ENCODE data around the gene FXYD6. TPM values are rescaled to one million over a fixed set of nuclear protein-coding genes. Genes with fewer than 3 reads are reported as not detected.

FXYD6 gene
- total and polyA plus RNA-seq, 4 donors = 37.0 to 70.0 (median 43.9) TPM

DNA sequence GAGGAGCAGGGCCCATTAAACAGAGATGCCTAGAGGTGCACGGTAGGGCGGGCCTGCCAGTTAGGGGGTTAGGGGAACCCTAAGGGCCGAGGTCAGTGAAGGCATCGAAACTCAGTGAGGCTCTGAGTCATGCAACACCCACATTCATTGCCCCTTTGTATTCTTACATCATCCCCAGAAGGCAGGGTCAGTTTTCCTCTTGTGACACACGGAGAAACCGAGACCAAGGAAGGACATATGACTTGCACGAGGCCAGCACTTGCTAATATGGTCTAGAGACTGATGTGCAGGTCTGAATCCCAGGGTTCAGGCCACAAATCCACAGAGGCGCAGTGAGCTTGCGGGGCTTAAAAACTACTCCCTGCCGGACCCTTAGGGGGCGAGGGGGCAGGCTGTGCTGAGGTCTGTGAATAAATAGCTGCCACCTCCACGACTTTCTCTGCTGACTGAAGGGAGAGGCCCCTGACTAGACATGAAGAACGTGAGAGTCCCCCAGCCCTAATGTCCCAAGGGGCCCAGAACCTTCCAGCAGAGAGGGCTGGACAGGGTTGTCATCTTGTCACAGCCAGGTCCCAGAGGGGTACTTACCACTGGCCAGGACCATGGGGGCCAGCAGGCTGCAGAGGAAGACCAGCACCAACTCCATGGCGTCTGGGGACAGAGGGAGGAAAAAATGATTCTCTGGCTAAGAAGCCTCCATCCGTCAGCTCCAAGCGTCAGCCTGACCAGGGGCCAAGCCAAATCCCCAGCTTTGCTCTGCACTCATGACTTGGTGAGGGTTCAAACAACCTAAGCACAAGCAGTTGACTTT is 34.1 kb downstream of the FXYD6 start:
- H3K4me3 ChIP-seq = no peak overlapping the region
- H3K27me3 ChIP-seq (ENCODE audit: control insufficient read depth in 3 of 3, insufficient read depth in 3 of 3, low read length in 2 of 3) = no peaks in the 10 kb centered on the region
- no peak for DNase-seq
- ATAC-seq (ENCODE audit: insufficient read depth, low FRiP score) = no peak
- TF ChIP-seq, protein P1, sequence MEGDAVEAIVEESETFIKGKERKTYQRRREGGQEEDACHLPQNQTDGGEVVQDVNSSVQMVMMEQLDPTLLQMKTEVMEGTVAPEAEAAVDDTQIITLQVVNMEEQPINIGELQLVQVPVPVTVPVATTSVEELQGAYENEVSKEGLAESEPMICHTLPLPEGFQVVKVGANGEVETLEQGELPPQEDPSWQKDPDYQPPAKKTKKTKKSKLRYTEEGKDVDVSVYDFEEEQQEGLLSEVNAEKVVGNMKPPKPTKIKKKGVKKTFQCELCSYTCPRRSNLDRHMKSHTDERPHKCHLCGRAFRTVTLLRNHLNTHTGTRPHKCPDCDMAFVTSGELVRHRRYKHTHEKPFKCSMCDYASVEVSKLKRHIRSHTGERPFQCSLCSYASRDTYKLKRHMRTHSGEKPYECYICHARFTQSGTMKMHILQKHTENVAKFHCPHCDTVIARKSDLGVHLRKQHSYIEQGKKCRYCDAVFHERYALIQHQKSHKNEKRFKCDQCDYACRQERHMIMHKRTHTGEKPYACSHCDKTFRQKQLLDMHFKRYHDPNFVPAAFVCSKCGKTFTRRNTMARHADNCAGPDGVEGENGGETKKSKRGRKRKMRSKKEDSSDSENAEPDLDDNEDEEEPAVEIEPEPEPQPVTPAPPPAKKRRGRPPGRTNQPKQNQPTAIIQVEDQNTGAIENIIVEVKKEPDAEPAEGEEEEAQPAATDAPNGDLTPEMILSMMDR (IDR thresholded peaks at IDR 0.05; ENCODE audit: control extremely low read depth, extremely low read depth) = no peak
- H3K27ac ChIP-seq (ENCODE audit: low read depth in 1 of 2, low read length in 1 of 2) = no peak overlapping the region
- H3K4me1 ChIP-seq (ENCODE audit: control insufficient read depth in 5 of 5, insufficient read depth in 5 of 5, low read length in 5 of 5) = peaks cover 0 to 8% (median 4%) of the 10 kb centered on the region in 5 donors
- no peak overlapping the region for H3K9ac ChIP-seq (ENCODE audit: insufficient read depth in 1 of 2, low read length in 2 of 2)
- 46 to 72% methylated on average over 16 of the region's 16 CpGs for WGBS, 2 donors
- H3K9me3 ChIP-seq (ENCODE audit: control insufficient read depth in 4 of 4, insufficient read depth in 3 of 4, low read length in 3 of 4) = no peaks in the 10 kb centered on the region
- H3K36me3 ChIP-seq (ENCODE audit: control insufficient read depth in 4 of 4, insufficient read depth in 4 of 4, low read length in 4 of 4) = peaks cover 0 to 17% (median 14%) of the 10 kb centered on the region in 4 donors

DNA sequence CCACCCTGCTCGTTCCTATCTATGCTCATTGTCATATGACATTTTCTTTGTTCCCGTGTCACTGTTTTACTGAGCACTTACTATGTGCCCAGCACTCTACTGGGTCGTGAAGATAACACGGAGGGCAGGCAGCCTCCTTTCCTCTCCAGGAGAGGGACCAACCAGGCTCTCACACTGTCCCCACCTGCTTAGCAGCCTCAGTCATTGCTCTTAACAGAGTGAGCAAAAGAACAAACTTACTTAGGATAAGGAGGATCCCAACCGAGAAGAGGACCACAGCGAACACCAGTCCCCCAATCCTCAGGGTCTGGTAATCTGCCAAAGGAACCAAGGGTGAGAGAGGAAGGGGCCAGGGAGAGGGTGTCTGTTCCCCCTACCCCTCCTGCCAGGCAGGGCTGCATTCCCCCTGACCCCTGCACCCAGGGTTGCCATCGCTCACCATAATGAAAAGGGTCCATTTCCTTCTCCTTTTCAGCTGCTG is 34.9 kb downstream of the FXYD6 start:
- DNase-seq (no peak), ATAC-seq (ENCODE audit: insufficient read depth, low FRiP score) (no peak)
- WGBS, 2 donors = 62 to 72% methylated on average over 7 of the region's 7 CpGs
- H3K27me3 ChIP-seq (ENCODE audit: control insufficient read depth in 3 of 3, insufficient read depth in 3 of 3, low read length in 2 of 3) = no peaks in the 10 kb centered on the region
- TF ChIP-seq, protein P1 (IDR thresholded peaks at IDR 0.05; ENCODE audit: control extremely low read depth, extremely low read depth) = no peak
- H3K9ac ChIP-seq (ENCODE audit: insufficient read depth in 1 of 2, low read length in 2 of 2) = no peak overlapping the region
- peaks cover 0 to 8% (median 4%) of the 10 kb centered on the region in 5 donors for H3K4me1 ChIP-seq (ENCODE audit: control insufficient read depth in 5 of 5, insufficient read depth in 5 of 5, low read length in 5 of 5)
- H3K9me3 ChIP-seq (ENCODE audit: control insufficient read depth in 4 of 4, insufficient read depth in 3 of 4, low read length in 3 of 4) = no peaks in the 10 kb centered on the region
- H3K27ac ChIP-seq (ENCODE audit: low read depth in 1 of 2, low read length in 1 of 2) = no peak overlapping the region
- peaks cover 0 to 17% (median 14%) of the 10 kb centered on the region in 4 donors for H3K36me3 ChIP-seq (ENCODE audit: control insufficient read depth in 4 of 4, insufficient read depth in 4 of 4, low read length in 4 of 4)
- no peak overlapping the region for H3K4me3 ChIP-seq

DNA sequence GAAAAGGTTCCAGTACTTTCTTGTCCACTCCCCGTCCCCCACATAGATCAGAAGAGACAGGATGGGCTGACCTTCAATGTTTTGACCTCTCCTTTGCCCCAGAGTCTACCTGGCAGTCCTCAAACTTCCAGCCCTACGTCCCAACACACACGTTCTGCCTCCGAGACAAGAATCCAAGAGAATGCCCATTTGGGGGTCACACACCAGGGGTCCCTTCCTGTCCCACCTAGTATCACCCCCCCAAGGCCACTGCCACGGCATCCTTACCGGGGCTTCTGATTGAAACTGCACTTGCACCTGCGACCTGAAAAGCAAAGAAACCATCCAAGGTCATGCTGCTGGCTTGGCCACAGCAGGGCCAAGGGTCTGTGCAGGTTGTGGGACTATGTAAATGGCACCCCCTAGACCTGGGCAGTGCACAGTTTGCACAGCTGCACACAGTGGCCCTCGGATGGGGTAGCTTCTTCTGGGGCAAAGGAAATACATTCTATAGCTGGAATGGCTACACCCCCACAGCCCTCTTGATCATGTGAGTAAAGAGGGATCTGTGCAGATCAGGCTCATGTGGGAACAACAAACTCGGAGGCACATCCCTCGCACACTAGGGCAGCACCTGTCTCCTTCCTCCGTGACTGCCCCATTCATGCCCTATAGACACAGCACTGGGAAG is 35.4 kb downstream of the FXYD6 start:
- ATAC-seq (ENCODE audit: insufficient read depth, low FRiP score) = no peak
- H3K9me3 ChIP-seq (ENCODE audit: control insufficient read depth in 4 of 4, insufficient read depth in 3 of 4, low read length in 3 of 4) = no peaks in the 10 kb centered on the region
- no peak overlapping the region for H3K27ac ChIP-seq (ENCODE audit: low read depth in 1 of 2, low read length in 1 of 2)
- peaks cover 0 to 8% (median 4%) of the 10 kb centered on the region in 5 donors for H3K4me1 ChIP-seq (ENCODE audit: control insufficient read depth in 5 of 5, insufficient read depth in 5 of 5, low read length in 5 of 5)
- peaks cover 0 to 17% (median 14%) of the 10 kb centered on the region in 4 donors for H3K36me3 ChIP-seq (ENCODE audit: control insufficient read depth in 4 of 4, insufficient read depth in 4 of 4, low read length in 4 of 4)
- DNase-seq = no peak
- WGBS, 2 donors = 87 to 94% methylated on average over 11 of the region's 11 CpGs
- H3K27me3 ChIP-seq (ENCODE audit: control insufficient read depth in 3 of 3, insufficient read depth in 3 of 3, low read length in 2 of 3) = no peaks in the 10 kb centered on the region
- H3K4me3 ChIP-seq = no peak overlapping the region
- H3K9ac ChIP-seq (ENCODE audit: insufficient read depth in 1 of 2, low read length in 2 of 2) = no peak overlapping the region
- TF ChIP-seq, protein P1 (IDR thresholded peaks at IDR 0.05; ENCODE audit: control extremely low read depth, extremely low read depth) = no peak
